Pancreas (tissue), 10 donors: ENCODE measurements around the gene MAP3K6. TPM values are rescaled to one million over a fixed set of nuclear protein-coding genes. Genes with fewer than 3 reads are reported as not detected.
A peak's percentile ranks its signal among the peaks of the same experiment; 100 is the strongest.

Experiments used
- ATAC-seq, 4 donors: fragments of 200-7000 bp; cut with Tn5 transposase; one replicate each; pipeline versions ENCODE4 v1.8.0 to v1.9.1; 2020; ENCODE audit warnings: mild to moderate bottlenecking in 4 of 4, moderate library complexity in 4 of 4
- DNase-seq, 6 donors: peaks; one replicate each; pipeline ENCODE4 v3.0.0-alpha.2; 2020
- FAIRE-seq: peaks from 2 replicates; lab custom pipeline; 2012; peaks lifted over from hg19 to GRCh38; lab: Jason Lieb, UNC
- H3K27ac ChIP-seq, 4 donors: fragments of 200-600 bp; sonication (generic); 1 replicate in 3 of 4; 2 replicates in 1 of 4; pipeline versions ENCODE4 v1.5.0 to v1.8.0; 2020
- H3K27me3 ChIP-seq, 4 donors: fragments of 200-600 bp; one replicate each; pipeline ENCODE4 v1.8.0; 2021
- H3K36me3 ChIP-seq, 3 donors: fragments of 200-600 bp; sonication (generic) in 1 of 3; one replicate each; pipeline versions ENCODE4 v1.5.0 to v1.8.0; 2020 to 2021
- H3K4me1 ChIP-seq, 3 donors: fragments of 200-600 bp; one replicate each; pipeline ENCODE4 v1.8.0; 2021
- H3K4me3 ChIP-seq, 4 donors: fragments of 200-600 bp; sonication (generic) in 2 of 4; one replicate each; pipeline versions ENCODE4 v1.5.0 to v1.8.0; 2020 to 2021
- H3K9me3 ChIP-seq, 4 donors: fragments of 200-600 bp; one replicate each; pipeline ENCODE4 v1.8.0; 2021
- WGBS, 2 donors: extraction: QIAGEN DNeasy Blood & Tissue Kit; methylation state at CpG; one replicate each; pipeline ENCODE4 v1.1.7; 2013; 5-methylcytosine and 5-hydroxymethylcytosine counted together
- intact Hi-C, 3 donors: fragments of 100-400 bp; cut with DNase I; formaldehyde crosslinking; loops; one replicate each; pipeline versions ENCODE4 v1.11.1 to v1.14.2; 2022
- polyA plus RNA-seq, 2 donors: library from polyadenylated mRNA; stranded (reverse); fragments of 200-250 nt; gene quantifications; one replicate each; pipeline ENCODE4 v1.2.3, GENCODE V29; 2013
- total RNA-seq, 6 donors: library from RNA; stranded (reverse); fragmentation: NEBNext Ultra II Directional in 4 of 6; extraction: Animal tissue kit (Norgen Biotek cat#: 25700) in 4 of 6; gene quantifications; one replicate each; pipeline versions ENCODE4 v1.2.1 to v1.2.4, GENCODE V29; 2021 to 2023
- TF ChIP-seq, protein P1 (sequence below), 4 donors: fragments of 200-600 bp; sonication (generic) in 3 of 4; IDR thresholded peaks; one replicate each; pipeline versions ENCODE4 v1.5.0 to v1.8.0; 2021; ENCODE audit warnings: antibody characterized with exemption in 4 of 4
- donor health status: healthy with polysubstance abuse.
- donor health status: DM: no; HTN: no; CAD: no; lungs with moderate emphysema.
- donor health status: DM: no; HTN: no; CAD: no.
- donor health status: control.
- donor health status: control.
- donor health status: Bipolar disorder and iron deficiency.
- donor health status: DM: yes; HTN: yes; CAD: no.
- donor health status: DM: no; HTN: no; CAD: no.
- donor health status: DM: no; HTN: no; CAD: no.
- donor health status: DM: yes; HTN: yes; CAD: no.

Gene MAP3K6
- total and polyA plus RNA-seq, 8 donors, result 4.7 to 65.7 (median 10.1) TPM

DNA sequence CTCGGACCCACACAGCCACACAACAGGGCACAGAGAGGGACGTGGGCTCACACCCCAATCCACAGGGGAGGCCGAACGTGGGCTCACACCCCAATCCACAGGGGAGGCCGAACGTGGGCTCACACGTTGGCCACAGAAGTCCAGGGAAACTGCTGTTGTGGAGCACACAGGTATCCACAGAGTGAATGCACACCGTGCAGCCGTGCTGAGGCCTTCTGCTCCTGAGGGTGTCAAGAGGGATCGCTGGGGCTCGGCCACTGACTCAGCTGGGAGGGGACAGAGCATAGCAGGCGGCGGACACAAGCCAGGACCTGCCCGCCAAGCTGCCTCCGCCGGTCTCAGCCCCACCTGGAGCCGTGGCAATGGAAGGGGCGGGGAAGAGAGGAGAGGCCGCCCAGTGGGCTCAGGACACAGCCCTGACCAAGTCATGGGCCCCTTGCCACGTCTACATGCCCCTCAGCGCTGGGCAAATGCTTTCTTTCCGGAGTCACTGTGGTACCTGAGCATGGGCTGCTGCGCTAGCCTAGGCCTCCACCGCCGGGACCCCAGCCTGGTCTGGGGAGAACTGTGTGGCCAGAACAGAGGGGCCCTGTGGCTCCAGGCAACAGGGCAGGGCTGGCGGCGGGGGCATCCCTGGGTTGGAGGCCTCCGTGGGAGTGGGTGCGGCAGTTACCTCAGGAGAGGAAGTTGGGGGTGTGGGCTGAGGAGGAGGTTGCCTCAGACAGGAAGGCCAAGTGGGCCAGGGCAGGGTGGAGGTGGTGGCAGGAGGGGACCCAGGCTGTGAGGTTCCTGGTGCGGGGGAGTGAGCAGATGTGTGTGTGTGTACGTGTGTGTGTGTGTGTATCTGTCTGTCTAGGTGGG is 23.8 kb downstream of the MAP3K6 start:
- intact Hi-C loops, result no loop called here
- H3K4me3 ChIP-seq, result peak overlapping the region; percentile 21 to 67 (median 50)
- TF ChIP-seq, protein P1, sequence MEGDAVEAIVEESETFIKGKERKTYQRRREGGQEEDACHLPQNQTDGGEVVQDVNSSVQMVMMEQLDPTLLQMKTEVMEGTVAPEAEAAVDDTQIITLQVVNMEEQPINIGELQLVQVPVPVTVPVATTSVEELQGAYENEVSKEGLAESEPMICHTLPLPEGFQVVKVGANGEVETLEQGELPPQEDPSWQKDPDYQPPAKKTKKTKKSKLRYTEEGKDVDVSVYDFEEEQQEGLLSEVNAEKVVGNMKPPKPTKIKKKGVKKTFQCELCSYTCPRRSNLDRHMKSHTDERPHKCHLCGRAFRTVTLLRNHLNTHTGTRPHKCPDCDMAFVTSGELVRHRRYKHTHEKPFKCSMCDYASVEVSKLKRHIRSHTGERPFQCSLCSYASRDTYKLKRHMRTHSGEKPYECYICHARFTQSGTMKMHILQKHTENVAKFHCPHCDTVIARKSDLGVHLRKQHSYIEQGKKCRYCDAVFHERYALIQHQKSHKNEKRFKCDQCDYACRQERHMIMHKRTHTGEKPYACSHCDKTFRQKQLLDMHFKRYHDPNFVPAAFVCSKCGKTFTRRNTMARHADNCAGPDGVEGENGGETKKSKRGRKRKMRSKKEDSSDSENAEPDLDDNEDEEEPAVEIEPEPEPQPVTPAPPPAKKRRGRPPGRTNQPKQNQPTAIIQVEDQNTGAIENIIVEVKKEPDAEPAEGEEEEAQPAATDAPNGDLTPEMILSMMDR (IDR thresholded peaks at IDR 0.05), result no peak
- DNase-seq (peak; percentile 68 to 91 (median 78)), ATAC-seq (peak; percentile 72 to 84 (median 81)), FAIRE-seq (no peak)
- 26 to 34% methylated on average over 31 of the region's 31 CpGs for WGBS, 2 donors
- H3K27ac ChIP-seq, result peak overlapping the region; percentile 46 to 69 (median 62)
- H3K4me1 ChIP-seq, result peaks cover 0 to 4% (median 3%) of the 10 kb centered on the region in 3 donors
- no peaks in the 10 kb centered on the region for H3K27me3 ChIP-seq
- no peaks in the 10 kb centered on the region for H3K9me3 ChIP-seq
- no peaks in the 10 kb centered on the region for H3K36me3 ChIP-seq

DNA sequence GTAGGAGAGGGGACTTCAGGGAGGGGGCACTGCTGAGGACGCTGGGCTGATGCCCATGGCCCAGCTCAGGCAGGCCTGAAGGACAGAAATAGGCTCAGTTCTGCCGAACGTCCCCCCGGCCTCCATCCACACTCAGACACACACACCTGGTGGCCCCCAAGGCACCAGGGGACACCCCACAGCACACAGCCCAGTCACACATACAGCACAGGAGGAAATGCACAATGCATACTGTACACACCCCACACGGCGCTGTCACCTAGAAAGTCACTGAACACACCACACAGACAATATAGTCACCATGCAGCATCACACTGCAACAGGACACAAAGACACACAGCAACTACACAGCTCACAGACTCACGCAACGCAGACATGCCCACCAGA is 24.4 kb downstream of the MAP3K6 start:
- H3K9me3 ChIP-seq, result no peaks in the 10 kb centered on the region
- FAIRE-seq (no peak), ATAC-seq (peak; percentile 22 to 56 (median 40)), DNase-seq (peak in 1 of 6 donors; percentile 32)
- H3K27ac ChIP-seq, result peak overlapping the region; percentile 39 to 69 (median 62)
- H3K27me3 ChIP-seq, result no peaks in the 10 kb centered on the region
- peak overlapping the region; percentile 21 to 67 (median 50) for H3K4me3 ChIP-seq
- TF ChIP-seq, protein P1 (IDR thresholded peaks at IDR 0.05), result no peak
- WGBS, 2 donors, result 18 to 29% methylated on average over 8 of the region's 8 CpGs
- intact Hi-C loops, result no loop called here
- no peaks in the 10 kb centered on the region for H3K36me3 ChIP-seq
- peaks cover 0 to 4% (median 3%) of the 10 kb centered on the region in 3 donors for H3K4me1 ChIP-seq

DNA sequence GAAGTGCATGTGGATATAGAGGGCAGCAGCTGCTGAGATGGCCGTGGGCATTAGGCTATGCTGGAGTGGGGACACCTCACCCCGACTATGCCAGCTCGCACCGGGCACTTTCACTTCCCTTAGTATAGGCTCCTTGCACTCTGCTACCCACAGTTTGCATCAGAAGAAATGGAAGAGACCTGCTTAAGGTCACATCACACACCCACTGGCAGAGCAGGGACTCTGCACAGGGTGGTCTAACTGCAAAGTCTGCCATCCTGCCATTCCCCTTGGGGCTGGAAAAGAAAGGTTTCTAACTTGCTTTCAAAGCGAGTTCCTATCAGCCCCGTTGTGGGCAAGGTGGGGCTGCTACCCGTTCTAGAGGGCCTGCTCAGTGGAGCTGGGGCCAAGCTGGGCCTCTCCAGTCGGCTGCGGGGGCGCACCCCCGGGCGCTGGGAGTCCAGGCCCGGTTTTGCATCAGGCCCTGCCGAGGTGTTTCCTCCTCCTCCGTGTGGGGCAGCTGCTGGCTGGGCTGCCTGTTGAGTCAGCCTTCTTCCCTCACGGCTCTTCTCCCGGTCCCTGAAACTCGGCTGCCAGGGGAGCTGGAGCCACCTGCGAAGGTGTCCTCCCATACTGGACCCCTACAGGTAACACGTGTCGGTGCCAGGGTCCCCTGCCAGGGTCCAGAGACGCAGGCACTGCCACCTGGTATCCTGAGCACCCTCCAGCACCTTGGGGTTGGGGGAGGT is 25.1 kb downstream of the MAP3K6 start, which contains the start of gene SYTL1:
Gene SYTL1 (plus strand): TSS at position 498 of the 728 bp plus-strand sequence. CDS start 3,313 bp downstream, outside the sequence.
- Histone ChIP-seq H3K9me3 (no peaks in the 10 kb centered on the region), H3K27me3 (no peaks in the 10 kb centered on the region), H3K36me3 (no peaks in the 10 kb centered on the region), H3K27ac (peak within 1 kb of the TSS; percentile 46 to 69 (median 62)), H3K4me1 (peaks cover 0 to 4% (median 3%) of the 10 kb centered on the region in 3 donors), H3K4me3 (peak within 1 kb of the TSS; percentile 21 to 67 (median 50))
- DNase-seq, result peak; percentile 74 to 93 (median 82)
- TF ChIP-seq, protein P1 (IDR thresholded peaks at IDR 0.05), result no peak
- 15 to 16% methylated on average over 22 of the region's 22 CpGs for WGBS, 2 donors
- intact Hi-C loops, result no loop called here
- FAIRE-seq, result no peak
- peak; percentile 87 to 91 (median 88) for ATAC-seq

DNA sequence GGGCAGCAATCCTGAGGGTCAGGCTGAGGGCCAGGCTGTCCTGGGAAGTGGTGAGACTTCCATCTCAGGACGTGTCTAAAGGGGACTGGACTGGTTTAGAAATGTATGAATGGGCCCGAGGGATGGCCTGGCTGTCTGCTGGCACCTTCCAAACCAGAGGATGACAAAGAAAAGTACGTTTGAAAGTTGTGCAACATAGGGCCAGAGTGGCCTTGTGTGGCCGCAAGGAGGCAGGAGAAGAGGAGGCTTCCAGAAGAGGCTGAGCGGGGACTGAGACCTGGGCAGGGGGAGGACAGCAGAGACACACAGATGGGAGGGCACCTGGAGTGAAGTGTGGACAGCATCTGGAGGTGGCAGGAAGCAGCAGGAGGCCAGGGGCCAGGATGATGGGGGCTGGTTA is 27.5 kb downstream of the MAP3K6 start:
- TF ChIP-seq, protein P1 (IDR thresholded peaks at IDR 0.05), result no peak
- no peak overlapping the region for H3K27ac ChIP-seq
- peaks cover 0 to 15% (median 4%) of the 10 kb centered on the region in 3 donors for H3K36me3 ChIP-seq
- ATAC-seq, result no peak
- no peak overlapping the region for H3K4me3 ChIP-seq
- no peaks in the 10 kb centered on the region for H3K9me3 ChIP-seq
- FAIRE-seq, result no peak
- WGBS, 2 donors, result 58 to 71% methylated on average over 5 of the region's 5 CpGs
- peaks cover 0 to 4% (median 3%) of the 10 kb centered on the region in 3 donors for H3K4me1 ChIP-seq
- intact Hi-C loops, result loop anchor here in 1 of 3 donors (10.0 kb wide), 1 partner anchor 46 kb away; the partner anchor contains the start of gene CD164L2
- no peaks in the 10 kb centered on the region for H3K27me3 ChIP-seq
- peak in 1 of 6 donors; percentile 4 for DNase-seq
